ENCODE results near the gene HS1BP3.

DNA sequence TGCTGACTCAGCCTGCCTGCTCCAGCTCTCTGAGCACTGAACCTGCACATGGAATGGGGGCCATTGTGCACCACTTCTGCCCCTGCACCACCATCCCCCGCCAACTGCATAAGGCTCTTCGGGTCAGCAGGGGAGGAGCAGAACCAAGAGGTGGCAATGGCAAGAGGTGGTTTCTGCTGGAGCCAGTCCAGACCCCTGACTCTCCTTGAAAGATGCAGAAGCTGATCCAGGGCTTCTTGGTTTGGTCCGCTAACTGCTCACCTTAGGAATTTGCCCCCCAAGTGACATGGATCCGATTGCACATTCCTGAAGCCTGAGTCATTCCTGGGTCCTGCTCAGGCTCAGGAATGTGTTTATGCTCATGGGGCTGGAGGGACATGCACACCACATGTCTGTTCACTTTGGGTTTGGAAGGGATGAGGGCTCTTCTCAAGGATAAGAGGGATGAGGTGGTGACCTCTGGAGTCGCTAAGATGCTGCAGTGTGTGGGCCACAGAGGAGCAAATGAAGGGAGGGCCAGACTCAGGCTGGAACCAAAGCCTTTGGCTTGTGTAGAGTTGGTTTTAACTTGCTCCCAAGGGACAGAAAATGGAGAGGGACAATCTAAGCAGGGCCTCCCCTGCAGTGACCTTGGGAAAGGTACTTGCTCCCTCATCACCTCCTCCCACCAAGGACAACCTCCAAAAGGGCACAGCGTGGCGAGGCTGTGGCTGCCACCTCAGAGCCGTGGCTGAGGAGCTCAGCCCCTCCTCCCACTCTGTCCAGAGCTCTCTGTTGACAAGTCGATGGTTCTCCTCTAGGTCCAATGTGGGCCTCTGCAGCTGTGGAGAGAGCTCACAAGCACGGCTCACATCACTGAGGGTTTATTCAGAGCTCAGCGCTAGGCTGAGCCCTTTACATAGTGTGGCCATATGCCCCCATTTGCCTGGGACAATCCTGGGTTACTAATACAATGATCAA, 66.2 kb downstream of the HS1BP3 start:
- TF ChIP-seq CTCF (IDR thresholded peaks at IDR 0.05 in 4 of 5, conservative IDR thresholded peaks at IDR 0.05 in 1 of 5): no peak
- no peak for TF ChIP-seq POLR2A (IDR thresholded peaks at IDR 0.05)

Measured in gastrocnemius medialis (tissue), 4 donors.